ENCODE results near the gene NSMF.

GRCh38 chr9:137446851-137447471 is 12.2 kb downstream of the NSMF start:
- TF ChIP-seq BHLHE40 (IDR thresholded peaks at IDR 0.05; ENCODE audit: borderline replicate concordance) = no peak
- no peak for TF ChIP-seq ZNF384 (IDR thresholded peaks at IDR 0.05)
- TF ChIP-seq TARDBP (IDR thresholded peaks at IDR 0.05) = no peak
- TF ChIP-seq SUZ12 (IDR thresholded peaks at IDR 0.05) = no peak
- no peak for TF ChIP-seq LEF1 (IDR thresholded peaks at IDR 0.05; ENCODE audit: borderline replicate concordance)
- no peak for TF ChIP-seq SP1 (IDR thresholded peaks at IDR 0.05)
